Central memory CD8-positive, alpha-beta T cell (primary cell): Measurements from ENCODE around the gene ABITRAM.
A peak's percentile ranks its signal among the peaks of the same experiment; 100 is the strongest.
"Not testable (repeated sequence)": the region's sequence is repeated elsewhere in the genome, so short reads cannot be mapped to it uniquely, and the experiment has no call there.

Experiments used
- ATAC-seq: fragments of 150-1000 bp; cut with Tn5 transposase; replicated peaks from 2 replicates; pipeline ENCODE4 v1.10.0; 2022; ENCODE audit warnings: mild to moderate bottlenecking, moderate FRiP score, moderate number of reproducible peaks; ENCODE audit not compliant: poor library complexity, severe bottlenecking; ENCODE audit errors: extremely low read depth
- DNase-seq, 2 donors: peaks; one replicate each; pipeline ENCODE4 v3.0.0; 2021; ENCODE audit warnings: low spot score in 2 of 2
- H3K27ac Mint-ChIP-seq: one replicate; pipeline ENCODE4 v1.8.0; 2022; ENCODE audit warnings: low read depth, mild to moderate bottlenecking, moderate library complexity, mixed read lengths
- H3K27me3 Mint-ChIP-seq: one replicate; pipeline ENCODE4 v1.8.0; 2022; ENCODE audit warnings: mixed read lengths
- H3K36me3 Mint-ChIP-seq: one replicate; pipeline ENCODE4 v1.8.0; 2022; ENCODE audit warnings: mild to moderate bottlenecking, moderate library complexity, mixed read lengths; ENCODE audit not compliant: insufficient read depth
- H3K4me1 Mint-ChIP-seq: one replicate; pipeline ENCODE4 v1.8.0; 2022; ENCODE audit warnings: mixed read lengths
- H3K4me3 Mint-ChIP-seq: one replicate; pipeline ENCODE4 v1.8.0; 2022; ENCODE audit warnings: mild to moderate bottlenecking, moderate library complexity, mixed read lengths
- H3K9me3 Mint-ChIP-seq: one replicate; pipeline ENCODE4 v1.8.0; 2022; ENCODE audit warnings: mixed read lengths

Gene ABITRAM, protein sequence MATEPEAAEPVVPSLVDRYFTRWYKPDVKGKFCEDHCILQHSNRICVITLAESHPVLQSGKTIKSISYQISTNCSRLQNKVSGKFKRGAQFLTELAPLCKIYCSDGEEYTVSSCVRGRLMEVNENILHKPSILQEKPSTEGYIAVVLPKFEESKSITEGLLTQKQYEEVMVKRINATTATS

DNA sequence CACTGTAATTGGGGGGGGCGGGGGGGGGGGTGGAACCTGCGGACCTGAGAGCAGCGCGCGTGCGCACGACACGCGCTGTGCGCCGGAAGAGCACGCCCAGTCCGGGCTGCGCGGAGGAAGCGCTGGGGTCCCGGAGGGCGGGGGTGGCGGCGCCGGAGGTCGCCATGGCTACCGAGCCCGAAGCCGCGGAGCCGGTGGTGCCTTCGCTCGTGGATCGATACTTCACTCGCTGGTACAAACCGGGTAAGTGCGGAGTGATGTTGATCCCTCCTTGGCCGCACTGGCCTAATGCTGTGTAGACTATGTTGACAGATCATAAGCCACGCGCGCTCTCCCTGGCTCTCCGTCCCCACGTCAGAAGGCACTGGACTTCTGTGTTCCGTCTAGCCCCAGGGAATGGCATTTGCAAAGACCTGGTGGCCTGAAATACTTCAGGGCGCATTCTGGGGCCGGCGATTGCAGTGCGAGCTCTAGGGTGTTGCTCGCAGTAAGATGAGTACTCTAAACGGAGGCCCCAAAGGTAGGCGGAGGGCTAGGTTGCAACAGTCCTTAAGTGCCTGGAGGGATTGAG lies at the start of gene ABITRAM:
Gene ABITRAM (plus strand): TSS at position 78 of the 571 bp plus-strand sequence. CDS start 87 bp downstream, at position 165.
- Mint-ChIP-seq H3K9me3 (no peaks in the 10 kb centered on the region), H3K27me3 (no peaks in the 10 kb centered on the region), H3K27ac (peak within 1 kb of the TSS; percentile 98), H3K4me3 (peak within 1 kb of the TSS; percentile 97), H3K36me3 (peaks cover 13% of the 10 kb centered on the region), H3K4me1 (peaks cover 26% of the 10 kb centered on the region)
- peak in 1 of 2 donors; percentile 15 for DNase-seq
- ATAC-seq = peak; percentile 80

- H3K27ac Mint-ChIP-seq = no peak overlapping the region
Observed at GRCh38 chr9:108884701-108885100, 49.5 kb upstream of the ABITRAM start.

DNA sequence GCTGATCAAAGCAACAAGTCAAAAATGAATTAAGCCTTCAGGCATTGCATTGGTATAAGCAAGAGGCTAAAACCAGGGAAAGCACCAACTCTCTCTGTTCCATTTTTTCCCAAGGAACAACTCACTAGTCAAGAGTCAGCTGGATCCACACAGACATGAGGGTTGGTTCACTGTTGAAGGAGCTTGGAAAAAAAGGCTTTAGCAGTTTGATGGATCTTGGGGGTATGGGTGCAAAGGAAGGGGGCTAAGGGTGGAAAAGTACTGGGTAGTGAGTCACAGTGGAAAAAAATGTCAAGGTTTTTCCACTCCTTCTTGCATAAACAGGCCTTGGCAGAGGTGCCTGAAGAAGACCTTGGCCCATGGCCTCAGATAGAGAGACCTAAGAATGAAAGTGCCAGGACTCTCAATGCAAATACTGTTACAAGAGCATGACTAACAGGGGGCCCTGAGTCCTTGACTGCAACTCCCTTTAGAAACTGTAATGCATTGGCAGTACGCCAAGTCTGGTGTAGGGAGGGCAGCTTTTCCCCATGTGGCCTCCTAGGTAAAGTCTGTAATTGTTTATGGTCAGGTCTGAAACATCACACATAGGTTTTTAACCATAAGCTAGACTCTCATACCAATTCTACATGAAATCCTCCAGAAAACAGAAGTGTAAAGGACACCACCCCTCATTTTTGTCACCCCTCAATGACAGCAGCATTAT lies 48.4 kb upstream of the ABITRAM start:
- Mint-ChIP-seq H3K4me3 (no peak overlapping the region), H3K36me3 (peaks cover 38% of the 10 kb centered on the region), H3K27me3 (no peaks in the 10 kb centered on the region), H3K4me1 (peaks cover 6% of the 10 kb centered on the region), H3K9me3 (no peaks in the 10 kb centered on the region), H3K27ac (no peak overlapping the region)
- ATAC-seq (no peak), DNase-seq (no peak)

More at GRCh38 chr9:108884701-108885100, 49.5 kb upstream of the ABITRAM start:
- peaks cover 6% of the 10 kb centered on the region for H3K4me1 Mint-ChIP-seq
- no peak for ATAC-seq
- H3K9me3 Mint-ChIP-seq = no peaks in the 10 kb centered on the region
- no peaks in the 10 kb centered on the region for H3K27me3 Mint-ChIP-seq
- no peak overlapping the region for H3K4me3 Mint-ChIP-seq
- no peak for DNase-seq
- H3K36me3 Mint-ChIP-seq = peaks cover 34% of the 10 kb centered on the region

DNA sequence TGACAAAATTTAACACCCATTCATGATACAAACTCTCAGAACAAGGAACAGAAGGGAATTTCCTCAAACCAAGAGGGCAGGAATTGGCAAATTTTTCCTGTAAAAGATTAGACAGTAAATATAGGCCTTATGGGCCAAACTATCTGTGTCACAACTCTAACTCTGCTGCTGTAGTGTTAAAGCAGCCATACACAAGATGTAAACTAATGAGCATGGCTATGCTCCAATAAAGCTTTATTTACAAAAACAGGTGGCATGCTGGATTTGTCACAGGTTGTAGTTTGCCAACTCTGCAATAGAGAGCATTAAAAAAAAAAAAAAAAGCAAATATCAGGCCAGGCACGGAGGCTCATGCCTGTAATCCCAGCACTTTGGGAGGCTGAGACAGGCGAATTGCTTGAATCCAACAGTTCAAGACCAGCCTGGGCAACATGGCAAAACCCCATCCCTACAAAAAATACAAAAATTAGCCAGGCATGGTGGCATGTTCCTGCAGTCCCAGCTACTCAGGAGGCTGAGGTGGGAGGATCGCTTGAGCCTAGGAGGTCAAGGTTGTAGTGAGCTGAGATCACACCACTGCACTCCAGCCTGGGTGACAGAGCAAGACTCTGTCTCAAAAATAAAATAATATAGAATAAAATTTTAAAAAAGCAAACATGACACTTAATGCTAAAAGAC lies 47.5 kb upstream of the ABITRAM start:
- peaks cover 39% of the 10 kb centered on the region for H3K36me3 Mint-ChIP-seq
- not testable (repeated sequence) for H3K9me3 Mint-ChIP-seq, ATAC-seq, H3K27me3 Mint-ChIP-seq, H3K27ac Mint-ChIP-seq, H3K4me3 Mint-ChIP-seq, H3K4me1 Mint-ChIP-seq, DNase-seq

- no peak overlapping the region for H3K4me3 Mint-ChIP-seq
- H3K9me3 Mint-ChIP-seq = no peaks in the 10 kb centered on the region
- H3K4me1 Mint-ChIP-seq = peaks cover 6% of the 10 kb centered on the region
- DNase-seq (no peak), ATAC-seq (no peak)
- peaks cover 51% of the 10 kb centered on the region for H3K36me3 Mint-ChIP-seq
- H3K27ac Mint-ChIP-seq = no peak overlapping the region
- H3K27me3 Mint-ChIP-seq = no peaks in the 10 kb centered on the region
Observed at GRCh38 chr9:108889649-108890067, 44.5 kb upstream of the ABITRAM start.

DNA sequence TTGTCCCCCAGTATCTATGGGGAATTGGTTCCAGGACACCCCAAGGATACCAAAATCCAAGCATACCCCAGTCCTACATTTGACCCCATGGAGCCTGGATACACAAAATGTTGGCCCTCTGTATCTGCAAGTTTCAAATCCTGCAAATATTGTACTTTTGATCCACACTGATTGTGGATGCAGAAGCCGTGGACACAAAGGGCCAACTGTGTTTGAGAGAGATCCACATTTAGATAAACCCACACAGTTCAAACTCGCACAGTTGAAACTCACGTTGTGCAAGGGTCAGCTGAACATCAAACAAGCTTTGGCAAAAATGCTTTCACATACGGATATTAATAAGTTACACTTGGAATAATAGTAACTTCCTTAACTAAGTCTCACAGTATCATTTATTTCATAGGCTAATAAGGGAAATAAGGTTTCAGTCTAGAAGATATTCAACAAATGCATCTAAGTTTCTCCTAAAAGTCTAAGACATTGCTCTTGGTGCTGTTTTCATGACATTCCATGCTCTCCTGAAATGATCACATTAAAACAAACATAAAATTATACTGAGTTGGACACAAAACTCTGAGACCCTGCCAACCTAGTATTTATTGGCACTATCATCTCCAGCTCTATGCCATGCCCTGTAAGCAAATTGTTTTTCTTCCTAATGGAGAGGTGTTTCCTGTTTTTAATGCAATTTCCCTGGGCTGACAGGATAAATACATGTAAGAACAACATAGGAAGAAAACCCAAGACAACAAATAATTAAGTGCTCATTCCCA lies 39.8 kb upstream of the ABITRAM start:
- Mint-ChIP-seq H3K4me1 (no peaks in the 10 kb centered on the region), H3K4me3 (no peak overlapping the region), H3K9me3 (no peaks in the 10 kb centered on the region), H3K36me3 (peaks cover 77% of the 10 kb centered on the region), H3K27me3 (no peaks in the 10 kb centered on the region), H3K27ac (no peak overlapping the region)
- DNase-seq (no peak), ATAC-seq (no peak)

- peak overlapping the region; percentile 17 for H3K27ac Mint-ChIP-seq
- no peaks in the 10 kb centered on the region for H3K27me3 Mint-ChIP-seq
- no peak overlapping the region for H3K4me3 Mint-ChIP-seq
- H3K4me1 Mint-ChIP-seq = no peaks in the 10 kb centered on the region
- no peaks in the 10 kb centered on the region for H3K9me3 Mint-ChIP-seq
- H3K36me3 Mint-ChIP-seq = peaks cover 74% of the 10 kb centered on the region
- DNase-seq (no peak), ATAC-seq (no peak)
Observed at GRCh38 chr9:108897324-108898096, 36.7 kb upstream of the ABITRAM start.

DNA sequence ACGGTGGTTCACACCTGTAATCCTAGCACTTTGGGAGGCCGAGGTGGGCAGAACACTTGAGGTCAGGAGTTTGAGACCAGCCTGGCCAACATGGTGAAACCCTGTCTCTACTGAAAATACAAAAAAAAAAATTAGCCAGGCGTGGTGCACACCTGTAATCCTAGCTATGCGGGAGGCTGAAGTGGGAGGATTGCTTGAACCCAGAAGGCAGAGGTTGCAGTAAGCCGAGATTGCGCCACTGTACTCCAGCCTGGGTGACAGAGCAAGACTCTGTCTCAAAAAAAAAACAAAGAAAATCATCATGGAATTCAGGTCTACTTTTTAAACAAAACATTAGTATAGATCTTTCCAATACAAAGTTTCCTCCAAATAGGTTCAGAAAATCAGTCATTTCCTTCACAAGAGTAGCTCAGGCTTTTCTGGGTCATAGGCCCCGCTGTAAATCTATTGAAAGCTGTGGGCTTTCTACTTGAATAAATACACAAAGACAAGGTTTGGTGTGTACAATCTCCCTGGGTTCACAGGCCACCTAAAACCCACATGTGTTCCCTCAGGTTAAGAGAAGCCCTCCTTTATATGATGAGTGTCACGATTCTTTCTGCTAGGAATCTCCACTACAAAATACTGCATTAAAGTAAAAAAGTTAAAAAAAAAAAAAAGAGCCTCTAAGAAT lies 35.0 kb upstream of the ABITRAM start:
- ATAC-seq, DNase-seq, H3K27me3 Mint-ChIP-seq, H3K27ac Mint-ChIP-seq, H3K4me3 Mint-ChIP-seq, H3K4me1 Mint-ChIP-seq, H3K9me3 Mint-ChIP-seq: not testable (repeated sequence)
- peaks cover 78% of the 10 kb centered on the region for H3K36me3 Mint-ChIP-seq

DNA sequence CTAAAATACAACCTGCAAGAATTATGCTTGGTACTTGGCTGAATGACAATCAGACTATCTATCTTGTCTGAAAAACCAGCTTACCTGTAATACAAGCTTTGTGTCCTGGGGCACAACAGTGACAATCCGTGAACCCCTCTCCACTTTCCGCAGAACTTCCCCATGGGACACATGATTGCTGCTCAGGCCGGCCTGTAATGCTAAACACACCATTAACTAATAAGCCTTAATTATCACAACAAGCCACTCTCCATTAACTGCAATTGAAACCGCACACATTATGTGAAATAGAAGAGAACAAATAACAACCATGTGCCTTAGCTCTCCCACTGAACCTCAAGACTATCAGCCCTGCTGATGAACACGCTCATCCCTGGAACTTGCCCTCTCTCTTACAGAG lies 34.0 kb upstream of the ABITRAM start:
- Mint-ChIP-seq H3K4me1 (no peaks in the 10 kb centered on the region), H3K4me3 (no peak overlapping the region)

DNA sequence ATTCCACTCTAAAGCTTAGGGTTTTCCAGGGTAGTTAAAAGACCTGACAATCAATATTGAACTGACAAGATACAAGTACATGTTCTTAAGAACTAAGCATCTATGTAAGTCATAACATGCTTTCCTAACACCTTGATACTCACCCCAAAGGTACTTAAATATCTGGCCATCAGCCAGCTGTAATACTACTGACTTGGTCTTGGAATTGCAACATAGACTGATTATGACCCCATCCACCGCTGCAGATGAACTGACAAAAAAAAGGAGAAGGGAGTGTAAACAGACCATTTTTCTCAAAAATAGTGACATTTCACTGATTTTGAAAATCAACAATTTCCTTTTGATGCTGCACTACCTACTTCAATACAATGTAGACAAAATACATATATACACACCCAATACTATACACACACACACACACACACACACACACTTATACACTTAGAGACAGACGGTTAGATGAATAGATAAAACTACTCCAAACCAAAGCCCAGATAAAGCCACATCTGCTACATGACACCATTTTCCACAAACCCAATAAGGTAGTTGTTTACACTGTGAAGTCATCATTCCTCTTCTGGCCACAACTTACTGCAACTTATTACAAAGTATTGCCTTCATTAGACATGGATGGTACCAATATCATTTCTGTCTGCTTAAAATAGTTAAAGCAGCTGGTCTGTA lies 30.6 kb upstream of the ABITRAM start:
- no peaks in the 10 kb centered on the region for H3K9me3 Mint-ChIP-seq
- H3K27me3 Mint-ChIP-seq = no peaks in the 10 kb centered on the region
- H3K4me1 Mint-ChIP-seq = no peaks in the 10 kb centered on the region
- H3K27ac Mint-ChIP-seq = no peak overlapping the region
- ATAC-seq (no peak), DNase-seq (no peak)
- H3K36me3 Mint-ChIP-seq = peaks cover 61% of the 10 kb centered on the region
- no peak overlapping the region for H3K4me3 Mint-ChIP-seq

More for the DNA sequence above, 34.0 kb upstream of the ABITRAM start:
- Mint-ChIP-seq H3K9me3 (no peaks in the 10 kb centered on the region), H3K36me3 (peaks cover 72% of the 10 kb centered on the region), H3K27me3 (no peaks in the 10 kb centered on the region), H3K27ac (no peak overlapping the region)
- ATAC-seq = no peak
- DNase-seq = no peak

DNA sequence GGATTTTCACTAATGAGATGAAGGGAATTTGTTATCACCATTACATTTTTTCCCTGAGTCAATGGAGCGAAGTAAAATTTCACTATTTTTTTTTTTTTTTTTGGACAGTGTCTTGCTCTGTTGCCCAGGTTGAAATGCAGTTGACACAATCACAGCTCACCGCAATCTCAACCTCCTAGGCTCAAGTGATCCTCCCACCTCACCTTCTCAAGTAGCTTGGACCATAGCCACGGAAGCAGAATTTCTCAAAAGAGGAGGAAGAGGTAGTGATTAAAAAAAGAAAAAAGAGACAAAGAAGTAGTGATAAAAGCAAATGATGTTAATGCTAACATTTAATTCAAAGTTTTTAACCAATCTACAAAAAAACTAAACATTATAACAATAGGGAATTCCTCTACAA lies 30.0 kb upstream of the ABITRAM start:
- H3K4me3 Mint-ChIP-seq = no peak overlapping the region
- peaks cover 61% of the 10 kb centered on the region for H3K36me3 Mint-ChIP-seq
- no peaks in the 10 kb centered on the region for H3K27me3 Mint-ChIP-seq
- DNase-seq (no peak), ATAC-seq (no peak)
- no peak overlapping the region for H3K27ac Mint-ChIP-seq
- no peaks in the 10 kb centered on the region for H3K4me1 Mint-ChIP-seq
- H3K9me3 Mint-ChIP-seq = no peaks in the 10 kb centered on the region
